ENCODE data around the gene SERTAD2.

- TF ChIP-seq CTCF (IDR thresholded peaks at IDR 0.05) (no peak), POLR2A (IDR thresholded peaks at IDR 0.05) (no peak)
Observed at GRCh38 chr2:64655873-64656272, 2.2 kb upstream of the SERTAD2 start.

All from thyroid gland (tissue), 4 donors.